ENCODE measurements around the gene PAPSS1. TPM values are rescaled to one million over a fixed set of nuclear protein-coding genes. Genes with fewer than 3 reads are reported as not detected.

PAPSS1 gene
- polyA plus RNA-seq, 3 donors from 2014 or later, result 24.1 to 61.9 (median 29.9) TPM

DNA sequence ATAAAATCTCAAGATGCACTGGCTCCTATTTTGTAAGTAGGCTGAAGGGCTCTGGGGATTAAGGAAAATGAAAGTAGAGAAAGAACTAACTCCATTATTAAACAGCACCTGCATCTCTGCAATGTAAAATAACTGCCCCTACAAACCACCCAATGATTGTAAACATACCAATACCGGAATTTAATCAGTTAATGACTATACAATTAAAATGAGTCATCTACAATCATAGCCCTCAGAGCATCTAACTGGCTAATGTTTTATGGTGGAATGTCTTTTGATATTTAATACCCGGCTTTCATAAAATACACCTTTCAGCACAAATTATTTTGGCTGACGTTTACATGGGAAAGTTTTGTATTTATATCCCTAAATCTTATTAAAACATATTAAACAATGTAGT lies 142.3 kb downstream of the PAPSS1 start:
- DNase-seq, result no peak
- no peaks in the 10 kb centered on the region for H3K4me1 Mint-ChIP-seq
- peaks cover 0 to 2% (median 0%) of the 10 kb centered on the region in 3 donors for H3K27me3 Mint-ChIP-seq (ENCODE audit: low read depth in 3 of 3)
- no peak overlapping the region for H3K4me3 Mint-ChIP-seq
- no peak overlapping the region for H3K27ac Mint-ChIP-seq
- H3K36me3 Mint-ChIP-seq, result no peaks in the 10 kb centered on the region
- H3K9me3 Mint-ChIP-seq, result peaks cover 0 to 19% (median 8%) of the 10 kb centered on the region in 6 donors

DNA sequence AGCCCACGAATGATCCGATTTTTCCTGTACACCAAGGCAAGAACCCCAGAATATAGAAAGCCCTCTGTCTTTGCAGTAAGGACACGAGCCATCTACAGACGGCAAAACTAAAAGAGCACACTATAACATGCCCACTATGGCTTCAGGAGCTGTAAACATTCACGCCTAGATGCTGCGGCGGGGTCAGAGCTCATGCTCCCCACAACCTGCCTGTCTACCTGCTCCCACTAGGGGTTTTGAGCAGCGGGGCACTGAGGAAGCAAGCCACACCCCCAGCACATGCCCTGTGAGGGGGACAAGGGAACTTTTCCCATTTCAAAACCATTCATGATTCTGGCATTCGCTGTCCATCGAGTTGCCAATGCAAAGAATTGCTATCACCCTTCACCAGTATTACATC lies 144.8 kb downstream of the PAPSS1 start:
- peaks cover 0 to 13% (median under 1%) of the 10 kb centered on the region in 6 donors for H3K9me3 Mint-ChIP-seq
- no peaks in the 10 kb centered on the region for H3K4me1 Mint-ChIP-seq
- DNase-seq, result no peak
- no peaks in the 10 kb centered on the region for H3K36me3 Mint-ChIP-seq
- H3K27me3 Mint-ChIP-seq (ENCODE audit: low read depth in 3 of 3), result no peaks in the 10 kb centered on the region
- no peak overlapping the region for H3K27ac Mint-ChIP-seq
- no peak overlapping the region for H3K4me3 Mint-ChIP-seq

DNA sequence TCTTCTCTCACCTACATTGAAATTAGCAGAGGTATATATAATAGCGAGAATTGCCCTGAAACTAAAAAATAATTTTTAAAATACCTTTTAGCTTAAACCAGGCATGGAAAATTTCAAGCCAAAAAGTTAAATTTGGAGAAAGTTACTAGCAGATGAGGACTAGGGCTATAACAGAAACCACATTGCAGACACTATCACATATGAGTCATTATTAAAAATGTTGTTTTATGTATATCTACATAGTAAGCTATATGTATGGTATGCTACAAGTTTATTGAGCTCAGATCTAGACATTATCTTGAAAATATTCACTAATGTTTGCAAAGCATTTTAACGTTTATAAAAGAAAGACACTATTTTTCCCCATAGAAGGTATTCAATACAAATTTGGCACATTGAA lies 147.8 kb downstream of the PAPSS1 start:
- H3K36me3 Mint-ChIP-seq, result no peaks in the 10 kb centered on the region

DNA sequence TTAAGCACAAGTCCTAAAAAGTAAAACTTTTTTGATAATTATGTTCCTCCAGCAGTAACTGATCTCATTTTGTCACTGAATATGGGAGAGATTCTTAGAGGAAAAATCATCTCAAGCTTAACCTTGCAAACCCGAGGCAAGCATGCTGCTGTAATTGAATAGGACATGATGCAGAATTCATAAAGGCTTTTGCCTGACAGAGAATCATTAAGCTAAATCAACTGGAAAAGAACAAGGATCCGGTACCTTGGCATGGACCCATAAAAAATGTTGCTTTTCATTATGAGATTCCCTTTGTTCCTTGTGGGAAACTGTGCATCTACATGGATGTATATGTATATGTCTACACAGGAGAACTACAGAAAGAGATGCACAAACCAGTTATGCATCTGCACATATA lies 149.1 kb downstream of the PAPSS1 start:
- no peak for DNase-seq
- Mint-ChIP-seq H3K9me3 (peaks cover 0 to 23% (median 7%) of the 10 kb centered on the region in 6 donors), H3K4me1 (no peaks in the 10 kb centered on the region), H3K27ac (no peak overlapping the region), H3K27me3 (ENCODE audit: low read depth in 3 of 3) (peaks cover 0 to 2% (median 0%) of the 10 kb centered on the region in 3 donors), H3K4me3 (no peak overlapping the region), H3K36me3 (no peaks in the 10 kb centered on the region)

More for the DNA sequence above, 147.8 kb downstream of the PAPSS1 start:
- Mint-ChIP-seq H3K4me3 (no peak overlapping the region), H3K4me1 (no peaks in the 10 kb centered on the region), H3K27me3 (ENCODE audit: low read depth in 3 of 3) (peaks cover 0 to 2% (median 0%) of the 10 kb centered on the region in 3 donors), H3K9me3 (peaks cover 0 to 16% (median 5%) of the 10 kb centered on the region in 6 donors), H3K27ac (no peak overlapping the region)
- no peak for DNase-seq

DNA sequence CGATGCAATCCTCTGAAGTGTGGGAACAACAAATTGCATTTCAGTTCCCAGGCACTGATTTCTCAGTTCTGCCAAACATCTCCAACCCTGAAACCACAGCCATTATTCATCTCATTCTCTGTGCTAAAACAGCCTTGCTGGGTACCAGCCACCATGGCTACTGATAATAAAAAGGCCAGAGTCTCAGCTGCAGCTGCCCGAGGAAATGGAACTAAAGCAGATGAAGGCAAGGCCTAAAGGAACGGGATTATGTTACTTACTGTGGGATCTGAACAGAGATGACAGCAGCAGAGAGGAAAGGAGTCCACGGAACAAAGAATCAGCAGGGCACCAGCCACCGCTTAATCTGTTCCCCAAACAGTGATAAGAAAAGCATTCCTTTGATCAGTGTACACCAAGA lies 155.7 kb downstream of the PAPSS1 start:
- DNase-seq, result no peak
- H3K4me1 Mint-ChIP-seq, result no peaks in the 10 kb centered on the region
- no peak overlapping the region for H3K4me3 Mint-ChIP-seq
- peaks cover 6 to 49% (median 11%) of the 10 kb centered on the region in 6 donors for H3K9me3 Mint-ChIP-seq
- H3K27ac Mint-ChIP-seq, result no peak overlapping the region
- peaks cover 0 to 2% (median 0%) of the 10 kb centered on the region in 3 donors for H3K27me3 Mint-ChIP-seq (ENCODE audit: low read depth in 3 of 3)
- no peaks in the 10 kb centered on the region for H3K36me3 Mint-ChIP-seq

Other genes with a start within 250 kb of the PAPSS1 start
- under 1 TPM in 1 of 3 donors, not detected in 2; 0.56 TPM for gene SGMS2, start 104.7 kb upstream of the PAPSS1 start, polyA plus RNA-seq
- 1 to 10 TPM; 4.0 to 4.9 (median 4.9) TPM for gene CYP2U1, start 211.3 kb upstream of the PAPSS1 start, polyA plus RNA-seq